ENCODE results near the gene TMPRSS12. TPM values are rescaled to one million over a fixed set of nuclear protein-coding genes. Genes with fewer than 3 reads are reported as not detected.

Gene TMPRSS12
- total RNA-seq, 1 experiment from 2014 or later, result not detected

- Histone ChIP-seq H3K27me3 (replicated peaks; ENCODE audit: control insufficient read depth, insufficient read depth, low read length) (no peaks in the 10 kb centered on the region), H3K9me3 (peaks cover 16% of the 10 kb centered on the region; the same call in 1 of the 2 replicates), H3K4me1 (peaks cover 41% of the 10 kb centered on the region), H3K36me3 (ENCODE audit: control insufficient read depth, insufficient read depth, low read length) (no peaks in the 10 kb centered on the region), H3K4me3 (ENCODE audit: low read depth, low read length) (no peak overlapping the region)
- Mint-ChIP-seq H3K27me3 (ENCODE audit: insufficient read depth, unreplicated experiment) (no peaks in the 10 kb centered on the region), H3K27ac (ENCODE audit: unreplicated experiment) (peak overlapping the region; percentile 73), H3K9me3 (ENCODE audit: unreplicated experiment) (peaks cover 25% of the 10 kb centered on the region), H3K4me3 (ENCODE audit: unreplicated experiment) (peak overlapping the region; percentile 28), H3K4me1 (ENCODE audit: low read depth, unreplicated experiment) (peaks cover 37% of the 10 kb centered on the region), H3K36me3 (ENCODE audit: insufficient read depth, unreplicated experiment) (no peaks in the 10 kb centered on the region)
- intact Hi-C loops (cut with micrococcal nuclease; ENCODE audit: unreplicated experiment), result no loop called here
- ChIA-PET POLR2A (no interaction called here), CTCF (no interaction called here)
- DNase-seq, result no peak
- TF ChIP-seq, protein P1, sequence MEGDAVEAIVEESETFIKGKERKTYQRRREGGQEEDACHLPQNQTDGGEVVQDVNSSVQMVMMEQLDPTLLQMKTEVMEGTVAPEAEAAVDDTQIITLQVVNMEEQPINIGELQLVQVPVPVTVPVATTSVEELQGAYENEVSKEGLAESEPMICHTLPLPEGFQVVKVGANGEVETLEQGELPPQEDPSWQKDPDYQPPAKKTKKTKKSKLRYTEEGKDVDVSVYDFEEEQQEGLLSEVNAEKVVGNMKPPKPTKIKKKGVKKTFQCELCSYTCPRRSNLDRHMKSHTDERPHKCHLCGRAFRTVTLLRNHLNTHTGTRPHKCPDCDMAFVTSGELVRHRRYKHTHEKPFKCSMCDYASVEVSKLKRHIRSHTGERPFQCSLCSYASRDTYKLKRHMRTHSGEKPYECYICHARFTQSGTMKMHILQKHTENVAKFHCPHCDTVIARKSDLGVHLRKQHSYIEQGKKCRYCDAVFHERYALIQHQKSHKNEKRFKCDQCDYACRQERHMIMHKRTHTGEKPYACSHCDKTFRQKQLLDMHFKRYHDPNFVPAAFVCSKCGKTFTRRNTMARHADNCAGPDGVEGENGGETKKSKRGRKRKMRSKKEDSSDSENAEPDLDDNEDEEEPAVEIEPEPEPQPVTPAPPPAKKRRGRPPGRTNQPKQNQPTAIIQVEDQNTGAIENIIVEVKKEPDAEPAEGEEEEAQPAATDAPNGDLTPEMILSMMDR (IDR thresholded peaks at IDR 0.05; ENCODE audit: insufficient read depth in 1 of 2, low read depth in 1 of 2, low read length in 1 of 2, severe bottlenecking in 1 of 2, unreplicated experiment in 1 of 2), result no peak
- BruUV-seq (replicated peaks), result no TSS peak
These were observed 92.5 kb downstream of the TMPRSS12 start for GRCh38 chr12:50934981-50935807.

DNA sequence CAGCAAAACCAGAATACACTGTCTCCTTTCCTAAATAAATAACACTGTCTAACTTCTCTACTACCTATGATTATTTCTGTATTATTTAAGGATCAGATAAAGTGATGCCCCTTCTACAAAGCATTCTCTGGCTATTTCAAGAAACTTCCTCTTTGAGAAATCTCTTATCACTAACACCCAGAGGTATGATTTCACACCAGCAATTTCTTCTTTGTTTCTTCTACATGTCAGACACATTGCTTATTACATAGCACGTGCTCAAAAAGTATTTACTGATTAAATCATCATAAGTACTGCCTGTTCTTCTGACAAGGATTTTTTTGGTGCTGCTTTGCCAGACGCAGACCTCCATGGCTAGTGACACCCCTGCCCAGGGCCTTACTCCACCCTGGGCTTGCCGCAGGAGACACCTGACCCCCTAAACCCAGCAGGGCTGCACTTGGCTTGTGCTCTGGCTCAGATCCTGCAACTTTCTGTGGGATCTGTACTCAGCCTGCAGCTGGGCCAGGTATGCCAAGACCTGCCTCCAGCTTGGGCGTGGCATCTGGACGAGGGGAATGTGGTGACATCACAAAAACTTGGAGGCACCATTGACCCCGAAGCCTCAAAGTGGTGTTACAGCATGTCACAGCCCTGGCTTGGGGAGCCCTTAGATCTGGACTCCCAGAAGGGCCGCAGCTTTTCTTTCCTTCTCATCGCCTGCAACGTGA lies 94.2 kb downstream of the TMPRSS12 start:
- Histone ChIP-seq H3K4me3 (ENCODE audit: low read depth, low read length) (no peak overlapping the region), H3K9me3 (peaks cover 16% of the 10 kb centered on the region; the same call in 1 of the 2 replicates), H3K27me3 (replicated peaks; ENCODE audit: control insufficient read depth, insufficient read depth, low read length) (no peaks in the 10 kb centered on the region), H3K36me3 (ENCODE audit: control insufficient read depth, insufficient read depth, low read length) (no peaks in the 10 kb centered on the region), H3K4me1 (peaks cover 38% of the 10 kb centered on the region)
- H3K27me3 Mint-ChIP-seq (ENCODE audit: insufficient read depth, unreplicated experiment), result no peaks in the 10 kb centered on the region
- CTCF ChIA-PET, result no interaction called here
- DNase-seq, result no peak
- TF ChIP-seq, protein P1 (IDR thresholded peaks at IDR 0.05; ENCODE audit: insufficient read depth in 1 of 2, low read depth in 1 of 2, low read length in 1 of 2, severe bottlenecking in 1 of 2, unreplicated experiment in 1 of 2), result no peak
- no peak overlapping the region for H3K4me3 Mint-ChIP-seq (ENCODE audit: unreplicated experiment)
- peaks cover 37% of the 10 kb centered on the region for H3K4me1 Mint-ChIP-seq (ENCODE audit: low read depth, unreplicated experiment)
- H3K27ac Mint-ChIP-seq (ENCODE audit: unreplicated experiment), result peak overlapping the region; percentile 80
- BruUV-seq (replicated peaks), result no TSS peak
- no peaks in the 10 kb centered on the region for H3K36me3 Mint-ChIP-seq (ENCODE audit: insufficient read depth, unreplicated experiment)
- intact Hi-C loops (cut with micrococcal nuclease; ENCODE audit: unreplicated experiment), result no loop called here
- POLR2A ChIA-PET, result no interaction called here
- peaks cover 25% of the 10 kb centered on the region for H3K9me3 Mint-ChIP-seq (ENCODE audit: unreplicated experiment)

Other genes with a start within 250 kb of the TMPRSS12 start
- gene ATF1, start 78.8 kb upstream of the TMPRSS12 start, total RNA-seq (2022), result 47.0 and 54.4 TPM in 2 replicates
- not detected in 2 replicates for gene HIGD1C, start 109.6 kb downstream of the TMPRSS12 start, total RNA-seq (2022)
- gene SLC11A2, start 183.5 kb downstream of the TMPRSS12 start, total RNA-seq (2022), result 97.2 and 115 TPM in 2 replicates
- gene LETMD1, start 205.4 kb downstream of the TMPRSS12 start, total RNA-seq (2022), result 90.6 and 95.6 TPM in 2 replicates
- gene CSRNP2, start 240.7 kb downstream of the TMPRSS12 start, total RNA-seq (2022), result 39.7 and 44.0 TPM in 2 replicates